GM23338 (cell line): Measurements from ENCODE around the gene SLC36A1. TPM values are rescaled to one million over a fixed set of nuclear protein-coding genes. Genes with fewer than 3 reads are reported as not detected.

ENCODE experiments used
- ATAC-seq: fragments of 200-7000 bp; cut with Tn5 transposase; 3 replicates; pipeline ENCODE4 v1.9.1; 2020
- DNase-seq: peaks from one replicate; pipeline ENCODE4 v3.0.0-alpha.2; 2015; ENCODE audit warnings: low spot score
- H2AFZ ChIP-seq: fragments of 200-600 bp; sonication (generic); 2 replicates; pipeline ENCODE4 v1.8.0; 2016; ENCODE audit warnings: antibody characterized with exemption, mild to moderate bottlenecking, moderate library complexity
- H3F3A ChIP-seq: fragments of 200-600 bp; sonication (generic); replicated peaks from 2 replicates; pipeline ENCODE4 v1.8.0; 2017; ENCODE audit warnings: antibody characterized with exemption, mixed run types, low read depth
- H3K27ac ChIP-seq: fragments of 200-600 bp; sonication (generic); 2 replicates; pipeline ENCODE4 v1.6.1; 2016; ENCODE audit warnings: low read depth
- H3K27me3 ChIP-seq: fragments of 200-600 bp; sonication (generic); 2 replicates; pipeline ENCODE4 v1.8.0; 2016; ENCODE audit warnings: mild to moderate bottlenecking, mixed run types, moderate library complexity; ENCODE audit not compliant: insufficient read depth
- H3K36me3 ChIP-seq: fragments of 200-600 bp; sonication (generic); 2 replicates; pipeline ENCODE4 v1.8.0; 2016; ENCODE audit warnings: mild to moderate bottlenecking; ENCODE audit not compliant: insufficient read depth
- H3K4me1 ChIP-seq: fragments of 200-600 bp; sonication (generic); 2 replicates; pipeline ENCODE4 v1.8.0; 2016; ENCODE audit warnings: mild to moderate bottlenecking, moderate library complexity; ENCODE audit not compliant: insufficient read depth
- H3K4me2 ChIP-seq: fragments of 200-600 bp; sonication (generic); 2 replicates; pipeline ENCODE4 v1.7.1; 2017; ENCODE audit warnings: mixed run types
- H3K4me3 ChIP-seq: fragments of 200-600 bp; sonication (generic); 2 replicates; pipeline ENCODE4 v1.6.1; 2016; ENCODE audit warnings: mixed run types
- H3K79me2 ChIP-seq: fragments of 200-600 bp; sonication (generic); replicated peaks from 2 replicates; pipeline ENCODE4 v1.8.0; 2017; ENCODE audit warnings: mild to moderate bottlenecking; ENCODE audit not compliant: insufficient read depth
- H3K9me2 ChIP-seq: fragments of 200-600 bp; sonication (generic); 2 replicates; pipeline ENCODE4 v1.8.0; 2017; ENCODE audit not compliant: insufficient read depth
- H4K20me1 ChIP-seq: fragments of 200-600 bp; sonication (generic); replicated peaks from 2 replicates; pipeline ENCODE4 v1.8.0; 2017; ENCODE audit warnings: mild to moderate bottlenecking; ENCODE audit not compliant: insufficient read depth
- H3K27ac Mint-ChIP-seq: 2 replicates; pipeline ENCODE4 v1.8.0; 2020; ENCODE audit warnings: inconsistent platforms, mild to moderate bottlenecking, moderate library complexity, mixed read lengths
- H3K27me3 Mint-ChIP-seq: 3 replicates; pipeline ENCODE4 v1.8.0; 2022; ENCODE audit warnings: low read depth, mild to moderate bottlenecking, moderate library complexity, mixed read lengths, inconsistent platforms; ENCODE audit not compliant: insufficient read depth, poor library complexity
- H3K36me3 Mint-ChIP-seq: 3 replicates; pipeline ENCODE4 v1.8.0; 2021; ENCODE audit warnings: low read depth, mild to moderate bottlenecking, inconsistent platforms, moderate library complexity, mixed read lengths
- H3K4me1 Mint-ChIP-seq: 3 replicates; pipeline ENCODE4 v1.8.0; 2020; ENCODE audit warnings: mild to moderate bottlenecking, inconsistent platforms, mixed read lengths
- H3K4me3 Mint-ChIP-seq: 3 replicates; pipeline ENCODE4 v1.8.0; 2021; ENCODE audit warnings: moderate library complexity, mild to moderate bottlenecking, inconsistent platforms, mixed read lengths
- H3K9me3 Mint-ChIP-seq: 3 replicates; pipeline ENCODE4 v1.8.0; 2020; ENCODE audit warnings: moderate library complexity, mild to moderate bottlenecking, inconsistent platforms, mixed read lengths
- CREB1 ChIP-seq: fragments of 250-450 bp; sonication (Bioruptor Pico); IDR thresholded peaks from 2 replicates; pipeline ENCODE4 v1.5.0; 2020; ENCODE audit warnings: low read depth, mild to moderate bottlenecking, moderate library complexity
- EZH2 ChIP-seq: fragments of 200-600 bp; sonication (generic); IDR thresholded peaks from one replicate; pipeline ENCODE4 v1.8.0; 2017; ENCODE audit warnings: antibody characterized with exemption, mild to moderate bottlenecking, low read depth; ENCODE audit not compliant: unreplicated experiment
- EZH2phosphoT487 ChIP-seq: fragments of 200-600 bp; sonication (generic); IDR thresholded peaks from one replicate; pipeline ENCODE4 v1.8.1; 2018; ENCODE audit warnings: antibody characterized with exemption; ENCODE audit not compliant: unreplicated experiment
- JUNB ChIP-seq: IDR thresholded peaks from one replicate; pipeline ENCODE4 v1.6.1; 2016; ENCODE audit warnings: antibody characterized with exemption; ENCODE audit not compliant: unreplicated experiment
- NANOG ChIP-seq: IDR thresholded peaks from 2 replicates; pipeline ENCODE4 v1.6.1; 2016; ENCODE audit warnings: antibody characterized with exemption, borderline replicate concordance
- POLR2AphosphoS5 ChIP-seq: IDR thresholded peaks from 2 replicates; pipeline ENCODE4 v1.6.1; 2016; ENCODE audit warnings: antibody characterized with exemption, low read depth
- STAT1 ChIP-seq: IDR thresholded peaks from one replicate; pipeline ENCODE4 v1.6.1; 2016; ENCODE audit warnings: antibody characterized with exemption; ENCODE audit not compliant: unreplicated experiment
- ZNF114 ChIP-seq: fragments of 250-450 bp; sonication (Bioruptor Pico); IDR thresholded peaks from 2 replicates; pipeline ENCODE4 v1.5.0; 2020; ENCODE audit warnings: mild to moderate bottlenecking, moderate library complexity
- ZNF331 ChIP-seq: fragments of 250-450 bp; sonication (Bioruptor Pico); IDR thresholded peaks from 2 replicates; pipeline ENCODE4 v1.5.0; 2020; ENCODE audit warnings: low read depth, mild to moderate bottlenecking, moderate library complexity
- polyA plus RNA-seq: library from polyadenylated mRNA; unstranded; fragments of >200 nt; fragmentation: Nextera tagmentation; extraction: Ambion mirVana; gene quantifications from 2 replicates; pipeline ENCODE4 v1.2.1, GENCODE V29; 2016
- total RNA-seq: library from RNA; depleted of rRNA; stranded (reverse); fragments of >200 nt; shearing (Covaris generic); gene quantifications from 2 replicates; pipeline ENCODE4 v1.2.3, GENCODE V29; 2014
- TF ChIP-seq, protein P1 (sequence below), 2 experiments: fragments of 200-600 bp in 1 of 2; sonication (generic) in 1 of 2; conservative IDR thresholded peaks; 2 replicates each; pipeline versions ENCODE4 v1.5.1 to v1.6.1; 2016 to 2017; ENCODE audit warnings: antibody characterized with exemption in 2 of 2, low read depth in 2 of 2, mild to moderate bottlenecking in 2 of 2, moderate library complexity in 1 of 2
- TF ChIP-seq, protein P2 (sequence below): IDR thresholded peaks from one replicate; pipeline ENCODE4 v1.6.1; 2018; ENCODE audit warnings: antibody characterized with exemption; ENCODE audit not compliant: unreplicated experiment
- TF ChIP-seq, protein P3 (sequence below): IDR thresholded peaks from 2 replicates; pipeline ENCODE4 v1.6.1; 2016; ENCODE audit warnings: antibody characterized with exemption
- TF ChIP-seq, protein P4 (sequence below): fragments of 250-450 bp; sonication (Bioruptor Pico); IDR thresholded peaks from 2 replicates; pipeline ENCODE4 v1.5.0; 2020; ENCODE audit warnings: mild to moderate bottlenecking, moderate library complexity

Gene SLC36A1
- total and polyA plus RNA-seq, 2 experiments from 2014 or later: 5.2 to 10.4 TPM

DNA sequence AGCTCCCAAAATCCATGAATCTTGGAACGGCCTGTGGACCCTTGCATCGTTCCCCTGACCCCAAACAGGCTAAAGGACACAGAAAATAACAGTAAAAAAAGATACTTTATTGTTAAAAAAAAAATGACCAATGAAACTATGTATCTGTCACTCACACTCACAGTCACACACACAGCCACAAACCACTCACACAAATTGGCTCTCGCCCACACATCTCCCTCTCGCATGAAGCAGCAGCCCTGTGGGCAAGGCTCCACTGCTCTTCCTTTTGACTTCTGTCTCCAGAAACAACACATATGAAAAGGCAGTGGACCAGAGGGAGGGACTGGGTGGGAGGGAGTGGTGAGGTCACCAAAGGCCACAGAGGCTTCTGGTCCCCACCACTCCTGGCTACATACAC is 56.6 kb downstream of the SLC36A1 start:
- Histone ChIP-seq H3F3A (no peaks in the 10 kb centered on the region), H3K79me2 (no peaks in the 10 kb centered on the region), H3K27ac (no peak overlapping the region), H3K9me2 (no peaks in the 10 kb centered on the region), H4K20me1 (no peaks in the 10 kb centered on the region), H3K4me1 (no peaks in the 10 kb centered on the region), H3K4me3 (no peak overlapping the region), H3K36me3 (no peaks in the 10 kb centered on the region), H3K4me2 (no peak overlapping the region), H2AFZ (no peak overlapping the region), H3K27me3 (no peaks in the 10 kb centered on the region)
- Mint-ChIP-seq H3K27me3 (no peaks in the 10 kb centered on the region), H3K9me3 (no peaks in the 10 kb centered on the region), H3K4me1 (peaks cover 12% of the 10 kb centered on the region), H3K36me3 (no peaks in the 10 kb centered on the region), H3K4me3 (no peak overlapping the region), H3K27ac (no peak overlapping the region)
- DNase-seq (no peak), ATAC-seq (no peak)
- TF ChIP-seq ZNF114 (CRISPR knock-in tag) (no peak), CREB1 (CRISPR knock-in tag) (no peak), EZH2phosphoT487 (no peak), STAT1 (no peak), EZH2 (no peak), ZNF331 (no peak), NANOG (no peak), POLR2AphosphoS5 (no peak), JUNB (no peak)
- TF ChIP-seq, protein P1, sequence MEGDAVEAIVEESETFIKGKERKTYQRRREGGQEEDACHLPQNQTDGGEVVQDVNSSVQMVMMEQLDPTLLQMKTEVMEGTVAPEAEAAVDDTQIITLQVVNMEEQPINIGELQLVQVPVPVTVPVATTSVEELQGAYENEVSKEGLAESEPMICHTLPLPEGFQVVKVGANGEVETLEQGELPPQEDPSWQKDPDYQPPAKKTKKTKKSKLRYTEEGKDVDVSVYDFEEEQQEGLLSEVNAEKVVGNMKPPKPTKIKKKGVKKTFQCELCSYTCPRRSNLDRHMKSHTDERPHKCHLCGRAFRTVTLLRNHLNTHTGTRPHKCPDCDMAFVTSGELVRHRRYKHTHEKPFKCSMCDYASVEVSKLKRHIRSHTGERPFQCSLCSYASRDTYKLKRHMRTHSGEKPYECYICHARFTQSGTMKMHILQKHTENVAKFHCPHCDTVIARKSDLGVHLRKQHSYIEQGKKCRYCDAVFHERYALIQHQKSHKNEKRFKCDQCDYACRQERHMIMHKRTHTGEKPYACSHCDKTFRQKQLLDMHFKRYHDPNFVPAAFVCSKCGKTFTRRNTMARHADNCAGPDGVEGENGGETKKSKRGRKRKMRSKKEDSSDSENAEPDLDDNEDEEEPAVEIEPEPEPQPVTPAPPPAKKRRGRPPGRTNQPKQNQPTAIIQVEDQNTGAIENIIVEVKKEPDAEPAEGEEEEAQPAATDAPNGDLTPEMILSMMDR (conservative IDR thresholded peaks at IDR 0.05; ENCODE audit: low read depth in 2 of 2): no peak
- TF ChIP-seq, protein P2, sequence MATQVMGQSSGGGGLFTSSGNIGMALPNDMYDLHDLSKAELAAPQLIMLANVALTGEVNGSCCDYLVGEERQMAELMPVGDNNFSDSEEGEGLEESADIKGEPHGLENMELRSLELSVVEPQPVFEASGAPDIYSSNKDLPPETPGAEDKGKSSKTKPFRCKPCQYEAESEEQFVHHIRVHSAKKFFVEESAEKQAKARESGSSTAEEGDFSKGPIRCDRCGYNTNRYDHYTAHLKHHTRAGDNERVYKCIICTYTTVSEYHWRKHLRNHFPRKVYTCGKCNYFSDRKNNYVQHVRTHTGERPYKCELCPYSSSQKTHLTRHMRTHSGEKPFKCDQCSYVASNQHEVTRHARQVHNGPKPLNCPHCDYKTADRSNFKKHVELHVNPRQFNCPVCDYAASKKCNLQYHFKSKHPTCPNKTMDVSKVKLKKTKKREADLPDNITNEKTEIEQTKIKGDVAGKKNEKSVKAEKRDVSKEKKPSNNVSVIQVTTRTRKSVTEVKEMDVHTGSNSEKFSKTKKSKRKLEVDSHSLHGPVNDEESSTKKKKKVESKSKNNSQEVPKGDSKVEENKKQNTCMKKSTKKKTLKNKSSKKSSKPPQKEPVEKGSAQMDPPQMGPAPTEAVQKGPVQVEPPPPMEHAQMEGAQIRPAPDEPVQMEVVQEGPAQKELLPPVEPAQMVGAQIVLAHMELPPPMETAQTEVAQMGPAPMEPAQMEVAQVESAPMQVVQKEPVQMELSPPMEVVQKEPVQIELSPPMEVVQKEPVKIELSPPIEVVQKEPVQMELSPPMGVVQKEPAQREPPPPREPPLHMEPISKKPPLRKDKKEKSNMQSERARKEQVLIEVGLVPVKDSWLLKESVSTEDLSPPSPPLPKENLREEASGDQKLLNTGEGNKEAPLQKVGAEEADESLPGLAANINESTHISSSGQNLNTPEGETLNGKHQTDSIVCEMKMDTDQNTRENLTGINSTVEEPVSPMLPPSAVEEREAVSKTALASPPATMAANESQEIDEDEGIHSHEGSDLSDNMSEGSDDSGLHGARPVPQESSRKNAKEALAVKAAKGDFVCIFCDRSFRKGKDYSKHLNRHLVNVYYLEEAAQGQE: no peak
- TF ChIP-seq, protein P3, sequence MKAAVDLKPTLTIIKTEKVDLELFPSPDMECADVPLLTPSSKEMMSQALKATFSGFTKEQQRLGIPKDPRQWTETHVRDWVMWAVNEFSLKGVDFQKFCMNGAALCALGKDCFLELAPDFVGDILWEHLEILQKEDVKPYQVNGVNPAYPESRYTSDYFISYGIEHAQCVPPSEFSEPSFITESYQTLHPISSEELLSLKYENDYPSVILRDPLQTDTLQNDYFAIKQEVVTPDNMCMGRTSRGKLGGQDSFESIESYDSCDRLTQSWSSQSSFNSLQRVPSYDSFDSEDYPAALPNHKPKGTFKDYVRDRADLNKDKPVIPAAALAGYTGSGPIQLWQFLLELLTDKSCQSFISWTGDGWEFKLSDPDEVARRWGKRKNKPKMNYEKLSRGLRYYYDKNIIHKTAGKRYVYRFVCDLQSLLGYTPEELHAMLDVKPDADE: no peak
- TF ChIP-seq, protein P4, sequence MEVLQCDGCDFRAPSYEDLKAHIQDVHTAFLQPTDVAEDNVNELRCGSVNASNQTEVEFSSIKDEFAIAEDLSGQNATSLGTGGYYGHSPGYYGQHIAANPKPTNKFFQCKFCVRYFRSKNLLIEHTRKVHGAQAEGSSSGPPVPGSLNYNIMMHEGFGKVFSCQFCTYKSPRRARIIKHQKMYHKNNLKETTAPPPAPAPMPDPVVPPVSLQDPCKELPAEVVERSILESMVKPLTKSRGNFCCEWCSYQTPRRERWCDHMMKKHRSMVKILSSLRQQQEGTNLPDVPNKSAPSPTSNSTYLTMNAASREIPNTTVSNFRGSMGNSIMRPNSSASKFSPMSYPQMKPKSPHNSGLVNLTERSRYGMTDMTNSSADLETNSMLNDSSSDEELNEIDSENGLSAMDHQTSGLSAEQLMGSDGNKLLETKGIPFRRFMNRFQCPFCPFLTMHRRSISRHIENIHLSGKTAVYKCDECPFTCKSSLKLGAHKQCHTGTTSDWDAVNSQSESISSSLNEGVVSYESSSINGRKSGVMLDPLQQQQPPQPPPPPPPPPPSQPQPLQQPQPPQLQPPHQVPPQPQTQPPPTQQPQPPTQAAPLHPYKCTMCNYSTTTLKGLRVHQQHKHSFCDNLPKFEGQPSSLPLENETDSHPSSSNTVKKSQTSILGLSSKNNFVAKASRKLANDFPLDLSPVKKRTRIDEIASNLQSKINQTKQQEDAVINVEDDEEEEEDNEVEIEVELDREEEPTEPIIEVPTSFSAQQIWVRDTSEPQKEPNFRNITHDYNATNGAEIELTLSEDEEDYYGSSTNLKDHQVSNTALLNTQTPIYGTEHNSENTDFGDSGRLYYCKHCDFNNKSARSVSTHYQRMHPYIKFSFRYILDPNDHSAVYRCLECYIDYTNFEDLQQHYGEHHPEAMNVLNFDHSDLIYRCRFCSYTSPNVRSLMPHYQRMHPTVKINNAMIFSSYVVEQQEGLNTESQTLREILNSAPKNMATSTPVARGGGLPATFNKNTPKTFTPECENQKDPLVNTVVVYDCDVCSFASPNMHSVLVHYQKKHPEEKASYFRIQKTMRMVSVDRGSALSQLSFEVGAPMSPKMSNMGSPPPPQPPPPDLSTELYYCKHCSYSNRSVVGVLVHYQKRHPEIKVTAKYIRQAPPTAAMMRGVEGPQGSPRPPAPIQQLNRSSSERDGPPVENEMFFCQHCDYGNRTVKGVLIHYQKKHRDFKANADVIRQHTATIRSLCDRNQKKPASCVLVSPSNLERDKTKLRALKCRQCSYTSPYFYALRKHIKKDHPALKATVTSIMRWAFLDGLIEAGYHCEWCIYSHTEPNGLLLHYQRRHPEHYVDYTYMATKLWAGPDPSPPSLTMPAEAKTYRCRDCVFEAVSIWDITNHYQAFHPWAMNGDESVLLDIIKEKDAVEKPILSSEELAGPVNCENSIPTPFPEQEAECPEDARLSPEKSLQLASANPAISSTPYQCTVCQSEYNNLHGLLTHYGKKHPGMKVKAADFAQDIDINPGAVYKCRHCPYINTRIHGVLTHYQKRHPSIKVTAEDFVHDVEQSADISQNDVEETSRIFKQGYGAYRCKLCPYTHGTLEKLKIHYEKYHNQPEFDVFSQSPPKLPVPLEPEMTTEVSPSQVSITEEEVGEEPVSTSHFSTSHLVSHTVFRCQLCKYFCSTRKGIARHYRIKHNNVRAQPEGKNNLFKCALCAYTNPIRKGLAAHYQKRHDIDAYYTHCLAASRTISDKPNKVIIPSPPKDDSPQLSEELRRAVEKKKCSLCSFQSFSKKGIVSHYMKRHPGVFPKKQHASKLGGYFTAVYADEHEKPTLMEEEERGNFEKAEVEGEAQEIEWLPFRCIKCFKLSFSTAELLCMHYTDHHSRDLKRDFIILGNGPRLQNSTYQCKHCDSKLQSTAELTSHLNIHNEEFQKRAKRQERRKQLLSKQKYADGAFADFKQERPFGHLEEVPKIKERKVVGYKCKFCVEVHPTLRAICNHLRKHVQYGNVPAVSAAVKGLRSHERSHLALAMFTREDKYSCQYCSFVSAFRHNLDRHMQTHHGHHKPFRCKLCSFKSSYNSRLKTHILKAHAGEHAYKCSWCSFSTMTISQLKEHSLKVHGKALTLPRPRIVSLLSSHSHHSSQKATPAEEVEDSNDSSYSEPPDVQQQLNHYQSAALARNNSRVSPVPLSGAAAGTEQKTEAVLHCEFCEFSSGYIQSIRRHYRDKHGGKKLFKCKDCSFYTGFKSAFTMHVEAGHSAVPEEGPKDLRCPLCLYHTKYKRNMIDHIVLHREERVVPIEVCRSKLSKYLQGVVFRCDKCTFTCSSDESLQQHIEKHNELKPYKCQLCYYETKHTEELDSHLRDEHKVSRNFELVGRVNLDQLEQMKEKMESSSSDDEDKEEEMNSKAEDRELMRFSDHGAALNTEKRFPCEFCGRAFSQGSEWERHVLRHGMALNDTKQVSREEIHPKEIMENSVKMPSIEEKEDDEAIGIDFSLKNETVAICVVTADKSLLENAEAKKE (CRISPR knock-in tag): no peak
